ENCODE results near the gene ADGRL3.

The ADGRL3 gene

DNA sequence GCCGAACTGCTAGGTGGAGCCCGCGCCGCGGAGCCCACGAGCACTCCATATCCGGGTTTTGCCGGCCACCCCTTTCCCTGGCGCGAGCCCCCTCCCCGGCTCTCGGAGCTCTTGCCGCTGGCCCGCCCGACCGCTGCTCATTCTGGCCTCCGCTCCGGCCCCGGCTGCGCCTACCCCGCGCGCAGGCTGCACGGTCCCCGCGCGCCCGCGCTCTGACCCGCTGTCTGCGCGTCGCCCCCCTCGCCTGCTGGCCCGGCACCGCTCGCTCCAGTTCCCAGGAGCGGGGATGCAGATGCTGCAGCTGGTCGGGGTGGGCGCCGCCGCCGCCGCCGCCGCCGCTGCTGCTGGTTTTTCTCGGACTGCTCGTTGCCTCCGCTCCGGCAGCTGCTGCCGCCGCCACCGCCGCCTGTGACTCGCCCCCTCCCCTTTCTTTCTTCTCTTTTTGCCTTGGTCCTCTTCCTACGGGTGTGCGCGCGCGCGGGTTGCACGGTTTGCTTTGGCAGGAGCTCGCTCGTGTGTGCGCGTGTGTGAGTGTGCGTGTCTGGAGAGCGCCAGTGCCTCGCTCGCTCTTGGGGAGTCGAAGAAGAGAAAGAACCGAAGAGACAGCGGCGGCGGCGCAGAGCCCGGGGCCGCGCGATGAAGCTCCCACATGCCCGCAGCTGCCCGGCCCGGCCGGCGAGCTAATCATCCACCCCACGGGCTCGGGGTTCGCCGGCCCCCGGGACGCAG, at the start of gene ADGRL3:
TSS of gene ADGRL3 (plus strand) at position 140 of the 729 bp plus-strand sequence.
- TF ChIP-seq, protein P1, sequence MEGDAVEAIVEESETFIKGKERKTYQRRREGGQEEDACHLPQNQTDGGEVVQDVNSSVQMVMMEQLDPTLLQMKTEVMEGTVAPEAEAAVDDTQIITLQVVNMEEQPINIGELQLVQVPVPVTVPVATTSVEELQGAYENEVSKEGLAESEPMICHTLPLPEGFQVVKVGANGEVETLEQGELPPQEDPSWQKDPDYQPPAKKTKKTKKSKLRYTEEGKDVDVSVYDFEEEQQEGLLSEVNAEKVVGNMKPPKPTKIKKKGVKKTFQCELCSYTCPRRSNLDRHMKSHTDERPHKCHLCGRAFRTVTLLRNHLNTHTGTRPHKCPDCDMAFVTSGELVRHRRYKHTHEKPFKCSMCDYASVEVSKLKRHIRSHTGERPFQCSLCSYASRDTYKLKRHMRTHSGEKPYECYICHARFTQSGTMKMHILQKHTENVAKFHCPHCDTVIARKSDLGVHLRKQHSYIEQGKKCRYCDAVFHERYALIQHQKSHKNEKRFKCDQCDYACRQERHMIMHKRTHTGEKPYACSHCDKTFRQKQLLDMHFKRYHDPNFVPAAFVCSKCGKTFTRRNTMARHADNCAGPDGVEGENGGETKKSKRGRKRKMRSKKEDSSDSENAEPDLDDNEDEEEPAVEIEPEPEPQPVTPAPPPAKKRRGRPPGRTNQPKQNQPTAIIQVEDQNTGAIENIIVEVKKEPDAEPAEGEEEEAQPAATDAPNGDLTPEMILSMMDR (conservative IDR thresholded peaks at IDR 0.05): no peak
- TF ChIP-seq ZFX (IDR thresholded peaks at IDR 0.05): no peak
- H3K27ac ChIP-seq: no peak within 1 kb of the TSS

DNA sequence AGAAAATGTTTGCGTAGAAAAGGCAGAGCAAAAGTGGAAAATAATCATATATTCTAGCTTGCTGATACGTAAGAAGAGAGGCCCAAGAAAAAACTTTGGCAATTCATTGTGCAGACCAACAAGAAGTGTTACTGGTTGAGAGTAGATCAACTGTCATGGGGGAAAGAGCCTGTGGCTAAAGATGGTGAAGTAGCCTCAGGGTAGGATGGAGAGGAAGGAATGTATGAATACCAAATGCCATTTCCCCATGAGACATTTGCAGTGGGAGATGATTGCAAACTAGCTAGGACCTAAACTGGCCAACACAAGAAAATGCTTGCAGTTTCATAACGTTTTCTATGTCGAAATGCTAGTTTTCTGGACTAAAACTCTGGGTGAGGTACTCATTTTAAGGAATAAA, 47.7 kb upstream of the ADGRL3 start:
- TF ChIP-seq, protein P1 (conservative IDR thresholded peaks at IDR 0.05): no peak
- no peak for TF ChIP-seq ZFX (IDR thresholded peaks at IDR 0.05)
- no peak overlapping the region for H3K27ac ChIP-seq

DNA sequence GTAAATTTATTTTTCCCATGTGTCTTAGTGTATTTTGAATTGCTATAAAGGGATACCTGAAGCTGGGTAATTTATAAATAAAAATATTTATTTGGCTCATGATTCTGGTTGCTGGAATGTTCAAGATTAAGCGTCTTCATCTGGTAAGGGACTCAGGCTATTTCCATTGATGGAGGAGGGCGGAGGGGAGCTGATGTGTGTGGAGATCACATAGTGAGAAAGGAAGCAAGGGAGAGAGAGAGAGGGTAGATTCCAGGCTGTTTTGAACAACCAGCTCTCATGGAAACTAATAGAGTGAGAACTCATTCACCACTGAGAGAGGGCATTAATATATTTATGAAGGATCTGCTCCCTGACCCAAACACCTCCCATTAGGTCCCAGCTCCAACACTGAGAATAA, 39.6 kb upstream of the ADGRL3 start:
- TF ChIP-seq ZFX (IDR thresholded peaks at IDR 0.05): no peak
- TF ChIP-seq, protein P1 (conservative IDR thresholded peaks at IDR 0.05): no peak
- H3K27ac ChIP-seq: no peak overlapping the region

DNA sequence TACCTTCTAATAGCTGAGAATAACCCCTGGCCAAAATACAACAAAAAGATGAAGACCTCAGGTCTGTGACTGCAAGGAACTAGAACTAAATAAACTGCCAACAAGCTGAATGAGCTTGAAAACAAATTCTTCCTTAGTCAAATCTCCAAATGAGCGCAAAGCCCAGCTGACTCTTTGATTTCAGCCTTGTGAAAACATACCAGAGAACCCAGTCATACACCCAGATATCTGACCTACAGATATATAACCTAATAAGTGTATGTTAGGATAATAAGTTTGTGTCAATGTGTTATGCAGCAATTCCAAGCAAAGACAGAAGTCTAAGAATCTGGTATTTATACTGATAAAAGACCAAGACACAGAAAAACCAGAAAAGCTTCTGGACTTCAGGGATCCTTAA, 38.0 kb upstream of the ADGRL3 start:
- TF ChIP-seq, protein P1 (conservative IDR thresholded peaks at IDR 0.05): no peak
- no peak overlapping the region for H3K27ac ChIP-seq

DNA sequence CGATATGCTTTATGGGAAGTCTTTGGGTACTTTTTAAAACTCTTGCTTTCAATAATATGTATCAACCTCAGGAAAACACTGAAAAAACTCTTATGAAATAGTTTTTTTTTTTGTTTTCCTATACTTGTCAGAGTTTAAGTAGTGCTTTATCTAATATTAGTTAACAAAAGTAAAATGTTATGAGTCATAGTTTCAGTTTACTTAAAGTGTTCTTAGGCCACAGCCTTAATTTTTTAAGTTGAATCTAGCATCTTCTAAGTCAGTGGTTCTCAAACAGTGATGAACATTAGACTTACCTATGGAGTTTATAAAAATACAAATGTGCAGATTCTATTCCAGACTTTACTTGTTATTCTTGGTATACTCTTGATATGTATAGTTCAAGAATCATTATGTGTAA, 26.3 kb upstream of the ADGRL3 start:
- no peak for TF ChIP-seq ZFX (IDR thresholded peaks at IDR 0.05)
- TF ChIP-seq, protein P1 (conservative IDR thresholded peaks at IDR 0.05): no peak
- H3K27ac ChIP-seq: no peak overlapping the region

DNA sequence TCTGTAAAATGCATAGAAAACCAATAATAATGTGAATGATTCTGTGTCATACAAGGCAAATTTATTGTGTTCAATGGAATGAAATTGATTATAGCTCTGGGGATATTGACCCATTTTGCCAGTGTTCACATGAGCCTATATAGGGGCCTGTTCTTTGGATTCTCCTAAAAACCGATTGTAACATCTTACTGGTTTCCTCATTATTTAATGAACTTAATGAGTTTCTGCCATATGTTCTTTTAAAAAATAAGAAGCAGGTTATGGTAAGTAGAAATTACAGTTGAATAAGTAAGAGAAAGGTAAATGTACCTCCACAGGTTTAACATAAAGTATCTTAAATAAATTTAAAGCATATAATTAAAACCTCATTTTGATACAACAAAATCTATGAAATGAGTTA, 24.6 kb upstream of the ADGRL3 start:
- H3K27ac ChIP-seq: no peak overlapping the region
- TF ChIP-seq, protein P1 (conservative IDR thresholded peaks at IDR 0.05): no peak
- TF ChIP-seq ZFX (IDR thresholded peaks at IDR 0.05): no peak

DNA sequence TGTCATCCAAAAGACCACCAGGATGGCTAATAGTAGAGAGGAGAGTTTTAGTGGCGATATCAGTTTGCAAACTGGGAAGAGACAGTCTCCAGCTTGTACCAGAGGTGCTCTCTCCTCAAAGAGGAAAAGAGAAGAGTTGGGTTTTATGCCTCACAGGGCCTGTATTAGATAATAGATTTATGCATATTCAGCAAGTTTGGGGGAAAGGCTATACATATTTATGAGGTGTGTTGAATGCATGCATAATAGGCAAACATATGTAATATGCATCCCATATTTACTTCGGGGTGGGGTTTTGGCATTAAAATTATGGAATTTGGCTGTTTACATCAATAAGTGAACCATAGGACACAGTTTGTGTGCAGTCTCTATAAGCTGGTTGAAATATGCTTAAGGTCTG, 22.8 kb upstream of the ADGRL3 start:
- H3K27ac ChIP-seq: no peak overlapping the region
- TF ChIP-seq, protein P1 (conservative IDR thresholded peaks at IDR 0.05): no peak
- TF ChIP-seq ZFX (IDR thresholded peaks at IDR 0.05): no peak
